GM23338 (cell line): ENCODE measurements around the gene KLHL18. TPM values are rescaled to one million over a fixed set of nuclear protein-coding genes. Genes with fewer than 3 reads are reported as not detected.

Experiments used
- ATAC-seq: fragments of 200-7000 bp; cut with Tn5 transposase; 3 replicates; pipeline ENCODE4 v1.9.1; 2020
- DNase-seq: peaks from one replicate; pipeline ENCODE4 v3.0.0-alpha.2; 2015; ENCODE audit warnings: low spot score
- H2AFZ ChIP-seq: fragments of 200-600 bp; sonication (generic); 2 replicates; pipeline ENCODE4 v1.8.0; 2016; ENCODE audit warnings: antibody characterized with exemption, mild to moderate bottlenecking, moderate library complexity
- H3F3A ChIP-seq: fragments of 200-600 bp; sonication (generic); replicated peaks from 2 replicates; pipeline ENCODE4 v1.8.0; 2017; ENCODE audit warnings: antibody characterized with exemption, mixed run types, low read depth
- H3K27ac ChIP-seq: fragments of 200-600 bp; sonication (generic); 2 replicates; pipeline ENCODE4 v1.6.1; 2016; ENCODE audit warnings: low read depth
- H3K27me3 ChIP-seq: fragments of 200-600 bp; sonication (generic); 2 replicates; pipeline ENCODE4 v1.8.0; 2016; ENCODE audit warnings: mild to moderate bottlenecking, mixed run types, moderate library complexity; ENCODE audit not compliant: insufficient read depth
- H3K36me3 ChIP-seq: fragments of 200-600 bp; sonication (generic); 2 replicates; pipeline ENCODE4 v1.8.0; 2016; ENCODE audit warnings: mild to moderate bottlenecking; ENCODE audit not compliant: insufficient read depth
- H3K4me1 ChIP-seq: fragments of 200-600 bp; sonication (generic); 2 replicates; pipeline ENCODE4 v1.8.0; 2016; ENCODE audit warnings: mild to moderate bottlenecking, moderate library complexity; ENCODE audit not compliant: insufficient read depth
- H3K4me2 ChIP-seq: fragments of 200-600 bp; sonication (generic); 2 replicates; pipeline ENCODE4 v1.7.1; 2017; ENCODE audit warnings: mixed run types
- H3K4me3 ChIP-seq: fragments of 200-600 bp; sonication (generic); 2 replicates; pipeline ENCODE4 v1.6.1; 2016; ENCODE audit warnings: mixed run types
- H3K79me2 ChIP-seq: fragments of 200-600 bp; sonication (generic); replicated peaks from 2 replicates; pipeline ENCODE4 v1.8.0; 2017; ENCODE audit warnings: mild to moderate bottlenecking; ENCODE audit not compliant: insufficient read depth
- H3K9me2 ChIP-seq: fragments of 200-600 bp; sonication (generic); 2 replicates; pipeline ENCODE4 v1.8.0; 2017; ENCODE audit not compliant: insufficient read depth
- H4K20me1 ChIP-seq: fragments of 200-600 bp; sonication (generic); replicated peaks from 2 replicates; pipeline ENCODE4 v1.8.0; 2017; ENCODE audit warnings: mild to moderate bottlenecking; ENCODE audit not compliant: insufficient read depth
- H3K27ac Mint-ChIP-seq: 2 replicates; pipeline ENCODE4 v1.8.0; 2020; ENCODE audit warnings: inconsistent platforms, mild to moderate bottlenecking, moderate library complexity, mixed read lengths
- H3K27me3 Mint-ChIP-seq: 3 replicates; pipeline ENCODE4 v1.8.0; 2022; ENCODE audit warnings: low read depth, mild to moderate bottlenecking, moderate library complexity, mixed read lengths, inconsistent platforms; ENCODE audit not compliant: insufficient read depth, poor library complexity
- H3K36me3 Mint-ChIP-seq: 3 replicates; pipeline ENCODE4 v1.8.0; 2021; ENCODE audit warnings: low read depth, mild to moderate bottlenecking, inconsistent platforms, moderate library complexity, mixed read lengths
- H3K4me1 Mint-ChIP-seq: 3 replicates; pipeline ENCODE4 v1.8.0; 2020; ENCODE audit warnings: mild to moderate bottlenecking, inconsistent platforms, mixed read lengths
- H3K4me3 Mint-ChIP-seq: 3 replicates; pipeline ENCODE4 v1.8.0; 2021; ENCODE audit warnings: moderate library complexity, mild to moderate bottlenecking, inconsistent platforms, mixed read lengths
- H3K9me3 Mint-ChIP-seq: 3 replicates; pipeline ENCODE4 v1.8.0; 2020; ENCODE audit warnings: moderate library complexity, mild to moderate bottlenecking, inconsistent platforms, mixed read lengths
- CTCF ChIP-seq, 2 experiments: fragments of 200-600 bp in 1 of 2; sonication (generic) in 1 of 2; conservative IDR thresholded peaks; 2 replicates each; pipeline versions ENCODE4 v1.5.1 to v1.6.1; 2016 to 2017; ENCODE audit warnings: antibody characterized with exemption in 2 of 2, low read depth in 2 of 2, mild to moderate bottlenecking in 2 of 2, moderate library complexity in 1 of 2
- EZH2phosphoT487 ChIP-seq: fragments of 200-600 bp; sonication (generic); IDR thresholded peaks from one replicate; pipeline ENCODE4 v1.8.1; 2018; ENCODE audit warnings: antibody characterized with exemption; ENCODE audit not compliant: unreplicated experiment
- JUNB ChIP-seq: IDR thresholded peaks from one replicate; pipeline ENCODE4 v1.6.1; 2016; ENCODE audit warnings: antibody characterized with exemption; ENCODE audit not compliant: unreplicated experiment
- POLR2AphosphoS5 ChIP-seq: IDR thresholded peaks from 2 replicates; pipeline ENCODE4 v1.6.1; 2016; ENCODE audit warnings: antibody characterized with exemption, low read depth
- REST ChIP-seq: IDR thresholded peaks from one replicate; pipeline ENCODE4 v1.6.1; 2018; ENCODE audit warnings: antibody characterized with exemption; ENCODE audit not compliant: unreplicated experiment
- STAT1 ChIP-seq: IDR thresholded peaks from one replicate; pipeline ENCODE4 v1.6.1; 2016; ENCODE audit warnings: antibody characterized with exemption; ENCODE audit not compliant: unreplicated experiment
- ZNF462 ChIP-seq: fragments of 250-450 bp; sonication (Bioruptor Pico); IDR thresholded peaks from 2 replicates; pipeline ENCODE4 v1.5.0; 2020; ENCODE audit warnings: mild to moderate bottlenecking, moderate library complexity
- polyA plus RNA-seq: library from polyadenylated mRNA; unstranded; fragments of >200 nt; fragmentation: Nextera tagmentation; extraction: Ambion mirVana; gene quantifications from 2 replicates; pipeline ENCODE4 v1.2.1, GENCODE V29; 2016
- total RNA-seq: library from RNA; depleted of rRNA; stranded (reverse); fragments of >200 nt; shearing (Covaris generic); gene quantifications from 2 replicates; pipeline ENCODE4 v1.2.3, GENCODE V29; 2014

KLHL18 gene
- total and polyA plus RNA-seq, 2 experiments from 2014 or later: 11.3 to 18.1 TPM

GRCh38 chr3:47323431-47324277 lies 40.9 kb downstream of the KLHL18 start:
- H3K36me3 ChIP-seq: peaks cover 10% of the 10 kb centered on the region; the same call in 1 of the 2 replicates
- no peak overlapping the region for H2AFZ ChIP-seq
- no peaks in the 10 kb centered on the region for H3K4me1 Mint-ChIP-seq
- DNase-seq (no peak), ATAC-seq (peak; percentile 51)
- peaks cover 5% of the 10 kb centered on the region; the same call in 1 of the 2 replicates for H4K20me1 ChIP-seq
- no peak overlapping the region for H3K4me2 ChIP-seq
- no peaks in the 10 kb centered on the region for H3K9me3 Mint-ChIP-seq
- H3K27ac ChIP-seq: peak overlapping the region; percentile 87
- peaks cover 13% of the 10 kb centered on the region; the same call in 1 of the 2 replicates for H3F3A ChIP-seq
- no peaks in the 10 kb centered on the region for H3K27me3 Mint-ChIP-seq
- peaks cover 64% of the 10 kb centered on the region for H3K36me3 Mint-ChIP-seq
- H3K27me3 ChIP-seq: no peaks in the 10 kb centered on the region
- no peaks in the 10 kb centered on the region for H3K4me1 ChIP-seq
- H3K4me3 ChIP-seq: no peak overlapping the region
- no peaks in the 10 kb centered on the region for H3K9me2 ChIP-seq
- H3K4me3 Mint-ChIP-seq: no peak overlapping the region
- H3K27ac Mint-ChIP-seq: no peak overlapping the region
- TF ChIP-seq ZNF462 (CRISPR knock-in tag) (no peak), POLR2AphosphoS5 (no peak), REST (no peak), JUNB (no peak), CTCF (conservative IDR thresholded peaks at IDR 0.05; ENCODE audit: low read depth in 2 of 2) (no peak), STAT1 (no peak), EZH2phosphoT487 (no peak)
- 0 out of 2 replicates have a peak, but pooled peaks cover 5% of the 10 kb centered on the region for H3K79me2 ChIP-seq
